Common myeloid progenitor, CD34-positive (primary cell): ENCODE measurements around the gene ARTN.

Experiments
- CTCF ChIA-PET: fragments of 350-600 bp; sonication (Branson Sonifier 250); formaldehyde crosslinking; loops from one replicate; lab custom pipeline; 2021; ENCODE audit warnings: antibody characterized with exemption; lab: Charles Lee
- POLR2A ChIA-PET: fragments of 350-600 bp; sonication (Branson Sonifier 250); formaldehyde crosslinking; loops from one replicate; lab custom pipeline; 2021; ENCODE audit warnings: antibody characterized with exemption; lab: Charles Lee
- DNase-seq, 3 donors: peaks; one replicate each; pipeline versions ENCODE4 v3.0.0 to v3.0.0-alpha.2; 2013
- H3K27ac ChIP-seq, 2 experiments: 1 replicate in 1 of 2; 2 replicates in 1 of 2; pipeline ENCODE4 v1.7.0; 2013; ENCODE audit warnings: inconsistent platforms in 2 of 2, low read length in 2 of 2, mild to moderate bottlenecking in 2 of 2, low read depth in 1 of 2, moderate library complexity in 1 of 2; ENCODE audit not compliant: severe bottlenecking in 2 of 2, insufficient read depth in 1 of 2, poor library complexity in 1 of 2
- H3K27me3 ChIP-seq, 5 experiments: replicated peaks in 2 of 5; 1 replicate in 3 of 5; 2 replicates in 2 of 5; pipeline versions ENCODE4 v1.6.1 to v1.7.0; 2013; ENCODE audit warnings: low read length in 4 of 5, mild to moderate bottlenecking in 2 of 5, moderate library complexity in 2 of 5, inconsistent platforms in 1 of 5; ENCODE audit not compliant: insufficient read depth in 5 of 5, control insufficient read depth in 4 of 5
- H3K36me3 ChIP-seq, 4 experiments: 1 replicate in 2 of 4; 2 replicates in 2 of 4; pipeline versions ENCODE4 v1.6.1 to v1.7.0; 2013; ENCODE audit warnings: low read length in 3 of 4, control low read depth in 1 of 4, mild to moderate bottlenecking in 1 of 4; ENCODE audit not compliant: control insufficient read depth in 4 of 4, insufficient read depth in 4 of 4
- H3K4me1 ChIP-seq, 4 experiments: 1 replicate in 3 of 4; 2 replicates in 1 of 4; pipeline versions ENCODE4 v1.6.1 to v1.7.1; 2013; ENCODE audit warnings: low read length in 3 of 4, mild to moderate bottlenecking in 3 of 4, control low read depth in 1 of 4, inconsistent platforms in 1 of 4, moderate library complexity in 1 of 4; ENCODE audit not compliant: control insufficient read depth in 4 of 4, insufficient read depth in 4 of 4; ENCODE audit errors: control extremely low read depth in 1 of 4
- H3K4me3 ChIP-seq, 7 experiments: 1 replicate in 4 of 7; 2 replicates in 3 of 7; pipeline versions ENCODE4 v1.5.1 to v1.7.0; 2013; ENCODE audit warnings: mild to moderate bottlenecking in 7 of 7, low read length in 6 of 7, moderate library complexity in 6 of 7, inconsistent platforms in 2 of 7, low read depth in 2 of 7, control low read depth in 1 of 7; ENCODE audit not compliant: insufficient read depth in 4 of 7, control insufficient read depth in 1 of 7; ENCODE audit errors: extremely low read depth in 1 of 7
- H3K9me3 ChIP-seq, 5 experiments: 1 replicate in 4 of 5; 2 replicates in 1 of 5; pipeline versions ENCODE4 v1.6.1 to v1.7.1; 2013; ENCODE audit warnings: low read length in 4 of 5, mild to moderate bottlenecking in 2 of 5, inconsistent platforms in 1 of 5, low read depth in 1 of 5, moderate library complexity in 1 of 5; ENCODE audit not compliant: control insufficient read depth in 4 of 5, insufficient read depth in 2 of 5; ENCODE audit errors: control extremely low read depth in 1 of 5
- WGBS: methylation state at CpG from one replicate; pipeline ENCODE4 v1.1.5; 2013; ENCODE audit not compliant: insufficient coverage; 5-methylcytosine and 5-hydroxymethylcytosine counted together

Gene ARTN

GRCh38 chr1:43921022-43921421 is 12.6 kb upstream of the ARTN start:
- ChIA-PET CTCF (interaction anchor here (1.8 to 2.1 kb wide), 3 partner anchors 8 to 14 kb away, joined by 5 to 15 read pairs (median 6); no protein-coding TSS in a partner anchor), POLR2A (no interaction called here)
- WGBS, result 100% methylated on average over 5 of the region's 6 CpGs
- Histone ChIP-seq H3K4me1 (peaks cover 0 to 3% (median 0%) of the 10 kb centered on the region in 4 experiments), H3K4me3 (no peak overlapping the region), H3K27ac (no peak overlapping the region), H3K36me3 (peaks cover 0 to 34% (median 11%) of the 10 kb centered on the region in 4 experiments), H3K27me3 (no peaks in the 10 kb centered on the region), H3K9me3 (no peaks in the 10 kb centered on the region)
- no peak for DNase-seq

- Histone ChIP-seq H3K4me1 (peaks cover 0 to 3% (median 0%) of the 10 kb centered on the region in 4 experiments), H3K36me3 (peaks cover 0 to 35% (median 16%) of the 10 kb centered on the region in 4 experiments), H3K4me3 (no peak overlapping the region), H3K9me3 (no peaks in the 10 kb centered on the region), H3K27me3 (no peaks in the 10 kb centered on the region), H3K27ac (no peak overlapping the region)
- no peak for DNase-seq
- ChIA-PET CTCF (interaction anchor here (1.3 to 2.3 kb wide), 3 partner anchors 10 to 154 kb away, joined by 3 to 10 read pairs (median 9); partner anchors contain the start of gene ARTN), POLR2A (no interaction called here)
- 79% methylated on average over 4 of the region's 4 CpGs for WGBS
Measured at GRCh38 chr1:43924516-43924915, 9.1 kb upstream of the ARTN start.

GRCh38 chr1:43925846-43926245 is 7.8 kb upstream of the ARTN start:
- 96% methylated on average over 9 of the region's 9 CpGs for WGBS
- no peak overlapping the region for H3K4me3 ChIP-seq
- peaks cover 0 to 39% (median 21%) of the 10 kb centered on the region in 4 experiments for H3K36me3 ChIP-seq
- no peaks in the 10 kb centered on the region for H3K27me3 ChIP-seq
- POLR2A ChIA-PET, result no interaction called here
- H3K4me1 ChIP-seq, result no peaks in the 10 kb centered on the region
- DNase-seq, result no peak
- no peak overlapping the region for H3K27ac ChIP-seq
- no peaks in the 10 kb centered on the region for H3K9me3 ChIP-seq
- CTCF ChIA-PET, result interaction anchor here (1.3 to 2.3 kb wide), 3 partner anchors 9 to 163 kb away, joined by 3 to 10 read pairs (median 3); no protein-coding TSS in a partner anchor

- POLR2A ChIA-PET, result interaction anchor here (0.6 to 0.8 kb wide), 2 partner anchors 164 to 726 kb away, joined by 3 read pairs; no protein-coding TSS in a partner anchor
- no peak overlapping the region for H3K27ac ChIP-seq
- no peak overlapping the region for H3K4me3 ChIP-seq
- peaks cover 0 to 24% (median 16%) of the 10 kb centered on the region in 4 experiments for H3K4me1 ChIP-seq
- 97% methylated on average over 10 of the region's 10 CpGs for WGBS
- CTCF ChIA-PET, result interaction anchor here (0.7 to 8.3 kb wide), 10 partner anchors 9 to 166 kb away, joined by 3 to 247 read pairs (median 5); partner anchors contain the start of gene IPO13
- DNase-seq, result peak in 2 of 3 donors; percentile 38 to 41
- H3K9me3 ChIP-seq, result no peaks in the 10 kb centered on the region
- H3K27me3 ChIP-seq, result peaks cover 0 to 20% (median 3%) of the 10 kb centered on the region in 5 experiments
- peaks cover 0 to 21% (median 10%) of the 10 kb centered on the region in 4 experiments for H3K36me3 ChIP-seq
Measured at GRCh38 chr1:43930168-43930948, 3.2 kb upstream of the ARTN start.

- CTCF ChIA-PET, result interaction anchor here (1.0 to 8.3 kb wide), 8 partner anchors 9 to 166 kb away, joined by 3 to 247 read pairs (median 6); partner anchors contain the start of gene IPO13
- no peak for DNase-seq
- WGBS, result 83% methylated on average over 4 of the region's 4 CpGs
- peaks cover 0 to 26% (median 3%) of the 10 kb centered on the region in 5 experiments for H3K27me3 ChIP-seq
- peaks cover 0 to 29% (median 20%) of the 10 kb centered on the region in 4 experiments for H3K4me1 ChIP-seq
- no peaks in the 10 kb centered on the region for H3K9me3 ChIP-seq
- H3K4me3 ChIP-seq, result no peak overlapping the region
- no peak overlapping the region for H3K27ac ChIP-seq
- POLR2A ChIA-PET, result interaction anchor here (0.8 kb wide), 1 partner anchor 165 kb away, joined by 3 read pairs; no protein-coding TSS in a partner anchor
- peaks cover 0 to 15% (median 7%) of the 10 kb centered on the region in 4 experiments for H3K36me3 ChIP-seq
Measured at GRCh38 chr1:43930949-43931275, 2.7 kb upstream of the ARTN start.

GRCh38 chr1:43931711-43932660 is 1.6 kb upstream of the ARTN start:
- Histone ChIP-seq H3K9me3 (no peaks in the 10 kb centered on the region), H3K27me3 (peaks cover 0 to 26% (median 3%) of the 10 kb centered on the region in 5 experiments), H3K27ac (no peak overlapping the region), H3K4me1 (peaks cover 0 to 37% (median 25%) of the 10 kb centered on the region in 4 experiments), H3K36me3 (peaks cover 0 to 9% (median 4%) of the 10 kb centered on the region in 4 experiments), H3K4me3 (no peak overlapping the region)
- ChIA-PET CTCF (interaction anchor here (1.1 to 8.3 kb wide), 6 partner anchors 11 to 404 kb away, joined by 3 to 247 read pairs (median 14); partner anchors contain the start of gene IPO13), POLR2A (no interaction called here)
- DNase-seq, result no peak
- WGBS, result 99% methylated on average over 10 of the region's 13 CpGs
